Measurements from ENCODE around the gene TAC3. TPM values are rescaled to one million over a fixed set of nuclear protein-coding genes. Genes with fewer than 3 reads are reported as not detected.
"Not testable (repeated sequence)": the region's sequence is repeated elsewhere in the genome, so short reads cannot be mapped to it uniquely, and the experiment has no call there.

The TAC3 gene
- total RNA-seq, 6 experiments from 2014 or later, result not detected

GRCh38 chr12:57055824-57056223, 39.5 kb upstream of the TAC3 start:
- Histone ChIP-seq H3K27ac (no peak overlapping the region), H3K4me3 (no peak overlapping the region), H3K9me3 (no peaks in the 10 kb centered on the region), H3K27me3 (no peaks in the 10 kb centered on the region), H3K4me1 (no peaks in the 10 kb centered on the region), H3K36me3 (peaks cover 0 to 7% (median 2%) of the 10 kb centered on the region in 4 donors)
- intact Hi-C loops (cut with DNase I), result loop anchor here in 1 of 2 donors (5.0 kb wide), 1 partner anchor 39 kb away; the partner anchor contains the start of gene TAC3
- no peak for TF ChIP-seq CTCF (IDR thresholded peaks at IDR 0.05)
- TF ChIP-seq POLR2A (IDR thresholded peaks at IDR 0.05), result no peak
- DNase-seq (no peak), ATAC-seq (no peak)
- WGBS (ENCODE audit: insufficient coverage, low coverage, low lambda C conversion rate, missing lambda C conversion rate), result 80% methylated on average over 3 of the region's 3 CpGs

- H3K27ac ChIP-seq; H3K4me1 ChIP-seq; H3K4me3 ChIP-seq; intact Hi-C loops (cut with DNase I); ATAC-seq; H3K9me3 ChIP-seq; DNase-seq; H3K27me3 ChIP-seq; H3K36me3 ChIP-seq: not testable (repeated sequence)
- 89% methylated on average over 4 of the region's 4 CpGs for WGBS (ENCODE audit: insufficient coverage, low coverage, low lambda C conversion rate, missing lambda C conversion rate)
Measured at GRCh38 chr12:57053901-57054300, 37.6 kb upstream of the TAC3 start.

GRCh38 chr12:57053146-57053545, 36.8 kb upstream of the TAC3 start:
- ATAC-seq; H3K9me3 ChIP-seq; H3K27me3 ChIP-seq; H3K27ac ChIP-seq; H3K4me3 ChIP-seq; H3K36me3 ChIP-seq; H3K4me1 ChIP-seq; intact Hi-C loops (cut with DNase I); DNase-seq: not testable (repeated sequence)
- 80% methylated on average over 4 of the region's 4 CpGs for WGBS (ENCODE audit: insufficient coverage, low coverage, low lambda C conversion rate, missing lambda C conversion rate)

GRCh38 chr12:57051011-57051410, 34.7 kb upstream of the TAC3 start:
- Histone ChIP-seq H3K4me3 (no peak overlapping the region), H3K9me3 (no peaks in the 10 kb centered on the region), H3K27me3 (no peaks in the 10 kb centered on the region), H3K27ac (no peak overlapping the region), H3K36me3 (no peaks in the 10 kb centered on the region), H3K4me1 (no peaks in the 10 kb centered on the region)
- no peak for DNase-seq
- TF ChIP-seq POLR2A (IDR thresholded peaks at IDR 0.05), result no peak
- TF ChIP-seq CTCF (IDR thresholded peaks at IDR 0.05), result no peak
- WGBS (ENCODE audit: insufficient coverage, low coverage, low lambda C conversion rate, missing lambda C conversion rate), result 90% methylated on average over 1 of the region's 1 CpG
- ATAC-seq, result no peak
- intact Hi-C loops (cut with DNase I), result no loop called here

GRCh38 chr12:57049890-57050289, 33.6 kb upstream of the TAC3 start, which contains the start of gene MYO1A:
MYO1A (minus strand) TSS chr12:57050129; CDS start chr12:57048323, 1,806 bp downstream.
- no peaks in the 10 kb centered on the region for H3K9me3 ChIP-seq
- DNase-seq (no peak), ATAC-seq (peak; percentile 35 to 52 (median 50))
- H3K4me1 ChIP-seq, result no peaks in the 10 kb centered on the region
- H3K36me3 ChIP-seq, result no peaks in the 10 kb centered on the region
- no peaks in the 10 kb centered on the region for H3K27me3 ChIP-seq
- no peak within 1 kb of the TSS for H3K4me3 ChIP-seq
- 46% methylated on average over 2 of the region's 2 CpGs for WGBS (ENCODE audit: insufficient coverage, low coverage, low lambda C conversion rate, missing lambda C conversion rate)
- intact Hi-C loops (cut with DNase I), result no loop called here
- H3K27ac ChIP-seq, result no peak within 1 kb of the TSS
- TF ChIP-seq CTCF (IDR thresholded peaks at IDR 0.05), result no peak
- no peak for TF ChIP-seq POLR2A (IDR thresholded peaks at IDR 0.05)

GRCh38 chr12:57049119-57049446, 32.8 kb upstream of the TAC3 start:
- H3K27ac ChIP-seq, result no peak overlapping the region
- DNase-seq (no peak), ATAC-seq (no peak)
- no peaks in the 10 kb centered on the region for H3K36me3 ChIP-seq
- WGBS (ENCODE audit: insufficient coverage, low coverage, low lambda C conversion rate, missing lambda C conversion rate), result 40% methylated on average over 3 of the region's 4 CpGs
- H3K9me3 ChIP-seq, result no peaks in the 10 kb centered on the region
- H3K27me3 ChIP-seq, result no peaks in the 10 kb centered on the region
- no peaks in the 10 kb centered on the region for H3K4me1 ChIP-seq
- no peak overlapping the region for H3K4me3 ChIP-seq
- no peak for TF ChIP-seq POLR2A (IDR thresholded peaks at IDR 0.05)
- TF ChIP-seq CTCF (IDR thresholded peaks at IDR 0.05), result no peak
- intact Hi-C loops (cut with DNase I), result no loop called here

Data from right lobe of liver (tissue), 6 donors.